Breast epithelium (tissue), 4 donors: ENCODE data around the gene HOXA2. TPM values are rescaled to one million over a fixed set of nuclear protein-coding genes. Genes with fewer than 3 reads are reported as not detected.

ENCODE experiments used
- DNase-seq, 2 donors: peaks; one replicate each; pipeline ENCODE4 v3.0.0-alpha.2; 2019; ENCODE audit warnings: low spot score in 2 of 2
- H3K27ac ChIP-seq, 2 donors: fragments of 200-600 bp; sonication (generic) in 1 of 2; one replicate each; pipeline ENCODE4 v1.5.1; 2016 to 2019; ENCODE audit warnings: mild to moderate bottlenecking in 1 of 2
- H3K27me3 ChIP-seq, 2 donors: fragments of 200-600 bp; sonication (generic) in 1 of 2; one replicate each; pipeline versions ENCODE4 v1.5.1 to v1.6.0; 2017 to 2019; ENCODE audit warnings: control low read depth in 1 of 2, mild to moderate bottlenecking in 1 of 2
- H3K36me3 ChIP-seq: fragments of 200-600 bp; one replicate; pipeline ENCODE4 v1.5.1; 2019
- H3K4me1 ChIP-seq, 2 donors: fragments of 200-600 bp; sonication (generic); one replicate each; pipeline ENCODE4 v1.5.1; 2016 to 2019; ENCODE audit warnings: control low read depth in 1 of 2
- H3K4me3 ChIP-seq, 3 donors: fragments of 200-600 bp; sonication (generic); 1 replicate in 2 of 3; 2 replicates in 1 of 3; pipeline ENCODE4 v1.5.1; 2016 to 2019; ENCODE audit warnings: mild to moderate bottlenecking in 3 of 3, moderate library complexity in 2 of 3
- H3K9me3 ChIP-seq, 2 donors: fragments of 200-600 bp; sonication (generic) in 1 of 2; one replicate each; pipeline ENCODE4 v1.5.1; 2016 to 2019; ENCODE audit warnings: control low read depth in 1 of 2
- POLR2A ChIP-seq: fragments of 450-650 bp; IDR thresholded peaks from one replicate; pipeline ENCODE4 v1.6.1; 2016; ENCODE audit warnings: antibody characterized with exemption, mild to moderate bottlenecking, moderate library complexity
- POLR2AphosphoS5 ChIP-seq, 3 donors: sonication (generic); formaldehyde crosslinking; IDR thresholded peaks; one replicate each; pipeline ENCODE4 v1.6.1; 2017; ENCODE audit warnings: antibody characterized with exemption in 3 of 3
- intact Hi-C: fragments of 100-400 bp; cut with DNase I; formaldehyde crosslinking; loops from one replicate; pipeline ENCODE4 v1.15.1; 2023; ENCODE audit warnings: low total_unique reads
- total RNA-seq, 3 donors: library from RNA; depleted of rRNA; stranded (reverse); fragments of >200 nt; gene quantifications; one replicate each; pipeline ENCODE4 v1.1.0, GENCODE V29; 2016
- TF ChIP-seq, protein P1 (sequence below), 3 donors: fragments of 450-650 bp; IDR thresholded peaks; one replicate each; pipeline ENCODE4 v1.5.1; 2016 to 2017; ENCODE audit warnings: antibody characterized with exemption in 3 of 3, mild to moderate bottlenecking in 3 of 3, moderate library complexity in 3 of 3

Gene HOXA2
- total RNA-seq, 3 donors from 2014 or later, result 0.80 to 5.4 (median 1.3) TPM

DNA sequence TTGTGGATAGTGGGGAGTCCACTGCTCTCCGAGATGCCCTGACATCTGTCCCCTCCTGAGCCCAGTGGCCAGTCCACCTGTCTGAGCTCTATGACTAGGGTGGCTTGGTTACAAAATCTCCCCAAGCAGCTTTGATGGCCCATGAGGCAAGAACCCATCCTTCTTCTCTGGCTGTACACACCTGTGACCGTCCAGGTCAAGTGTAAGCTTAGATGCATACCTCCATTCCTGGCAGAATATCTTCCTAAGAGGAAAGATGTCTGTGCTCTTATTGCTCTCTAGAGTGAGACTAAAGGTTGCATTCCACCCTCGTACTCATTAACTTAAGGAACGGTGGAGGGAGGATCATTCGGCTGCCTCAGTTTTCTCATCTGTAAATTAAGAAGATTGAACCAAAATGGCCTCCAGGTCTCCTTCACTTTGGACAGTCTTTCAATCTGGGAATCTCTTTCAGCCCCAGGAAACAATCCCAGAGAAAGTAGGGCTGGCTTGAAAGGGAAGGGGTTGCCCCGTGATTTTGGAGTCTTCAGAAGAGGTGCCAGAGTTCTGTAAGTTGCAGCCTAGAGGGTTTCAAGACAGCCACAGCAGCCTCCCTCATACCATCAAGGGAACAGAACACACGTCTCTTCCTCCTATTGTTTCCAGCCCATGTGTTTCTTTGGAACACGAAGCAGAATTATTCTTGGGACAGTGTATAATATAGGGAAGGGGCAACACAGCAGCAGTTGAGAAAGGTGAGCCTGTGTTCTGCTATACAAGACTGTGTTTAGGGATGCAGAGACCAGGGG is 22.6 kb upstream of the HOXA2 start:
- H3K27ac ChIP-seq, result peak overlapping the region; percentile 95 to 98
- peaks cover 0 to 7% of the 10 kb centered on the region in 2 donors for H3K4me1 ChIP-seq
- H3K9me3 ChIP-seq, result no peaks in the 10 kb centered on the region
- H3K36me3 ChIP-seq, result no peaks in the 10 kb centered on the region
- peak overlapping the region in 1 of 3 donors; percentile 45 for H3K4me3 ChIP-seq
- DNase-seq, result peak in 1 of 2 donors; percentile 13
- no peak for TF ChIP-seq POLR2AphosphoS5 (IDR thresholded peaks at IDR 0.05)
- no peak for TF ChIP-seq POLR2A
- TF ChIP-seq, protein P1, sequence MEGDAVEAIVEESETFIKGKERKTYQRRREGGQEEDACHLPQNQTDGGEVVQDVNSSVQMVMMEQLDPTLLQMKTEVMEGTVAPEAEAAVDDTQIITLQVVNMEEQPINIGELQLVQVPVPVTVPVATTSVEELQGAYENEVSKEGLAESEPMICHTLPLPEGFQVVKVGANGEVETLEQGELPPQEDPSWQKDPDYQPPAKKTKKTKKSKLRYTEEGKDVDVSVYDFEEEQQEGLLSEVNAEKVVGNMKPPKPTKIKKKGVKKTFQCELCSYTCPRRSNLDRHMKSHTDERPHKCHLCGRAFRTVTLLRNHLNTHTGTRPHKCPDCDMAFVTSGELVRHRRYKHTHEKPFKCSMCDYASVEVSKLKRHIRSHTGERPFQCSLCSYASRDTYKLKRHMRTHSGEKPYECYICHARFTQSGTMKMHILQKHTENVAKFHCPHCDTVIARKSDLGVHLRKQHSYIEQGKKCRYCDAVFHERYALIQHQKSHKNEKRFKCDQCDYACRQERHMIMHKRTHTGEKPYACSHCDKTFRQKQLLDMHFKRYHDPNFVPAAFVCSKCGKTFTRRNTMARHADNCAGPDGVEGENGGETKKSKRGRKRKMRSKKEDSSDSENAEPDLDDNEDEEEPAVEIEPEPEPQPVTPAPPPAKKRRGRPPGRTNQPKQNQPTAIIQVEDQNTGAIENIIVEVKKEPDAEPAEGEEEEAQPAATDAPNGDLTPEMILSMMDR (IDR thresholded peaks at IDR 0.05), result no peak
- intact Hi-C loops, result no loop called here
- no peaks in the 10 kb centered on the region for H3K27me3 ChIP-seq

DNA sequence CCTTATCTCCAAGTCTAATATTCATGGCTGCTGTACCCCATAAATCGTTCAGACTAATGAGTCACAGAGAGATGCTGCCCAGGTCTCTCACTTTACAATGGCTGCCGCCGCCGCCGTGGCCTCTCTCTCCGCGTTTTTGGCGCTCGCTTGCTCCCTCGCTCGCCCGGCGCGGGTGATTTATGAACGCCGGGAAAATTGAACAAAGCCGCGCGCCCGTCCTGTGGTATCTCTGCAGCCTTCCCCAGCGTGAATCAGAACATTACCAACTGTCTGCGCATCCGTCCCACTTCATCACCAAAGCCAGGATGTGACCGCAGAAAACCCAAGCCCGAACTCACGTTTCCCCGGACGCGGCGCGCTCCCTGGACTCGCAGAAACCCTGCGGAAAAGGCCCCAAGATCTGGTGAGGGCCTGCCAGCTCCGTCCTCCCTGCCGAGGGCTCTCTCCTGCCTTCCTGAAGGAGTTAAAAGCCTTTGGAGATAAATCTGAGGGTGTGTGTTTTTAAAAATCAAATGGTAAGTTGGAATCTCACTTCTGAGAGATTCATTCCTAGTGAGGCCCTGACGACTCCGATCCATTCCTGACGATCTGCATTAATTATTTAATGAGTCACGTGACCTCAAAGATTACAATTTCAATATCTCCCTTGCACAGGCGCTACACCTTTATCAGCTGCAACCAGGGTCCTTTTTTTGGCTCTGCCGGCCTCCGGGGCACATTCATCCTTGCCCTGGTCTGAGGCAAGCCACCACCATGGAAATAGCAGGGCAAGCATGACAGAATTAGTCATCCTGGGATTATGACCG is 21.8 kb upstream of the HOXA2 start:
- DNase-seq, result peak in 1 of 2 donors; percentile 20
- Histone ChIP-seq H3K27ac (peak overlapping the region; percentile 95 to 98), H3K4me1 (peaks cover 0 to 7% of the 10 kb centered on the region in 2 donors), H3K4me3 (peak overlapping the region in 2 of 3 donors; percentile 45 to 64), H3K27me3 (no peaks in the 10 kb centered on the region), H3K9me3 (no peaks in the 10 kb centered on the region), H3K36me3 (no peaks in the 10 kb centered on the region)
- intact Hi-C loops, result no loop called here
- TF ChIP-seq, protein P1 (IDR thresholded peaks at IDR 0.05), result no peak
- TF ChIP-seq POLR2A (no peak), POLR2AphosphoS5 (IDR thresholded peaks at IDR 0.05) (no peak)

DNA sequence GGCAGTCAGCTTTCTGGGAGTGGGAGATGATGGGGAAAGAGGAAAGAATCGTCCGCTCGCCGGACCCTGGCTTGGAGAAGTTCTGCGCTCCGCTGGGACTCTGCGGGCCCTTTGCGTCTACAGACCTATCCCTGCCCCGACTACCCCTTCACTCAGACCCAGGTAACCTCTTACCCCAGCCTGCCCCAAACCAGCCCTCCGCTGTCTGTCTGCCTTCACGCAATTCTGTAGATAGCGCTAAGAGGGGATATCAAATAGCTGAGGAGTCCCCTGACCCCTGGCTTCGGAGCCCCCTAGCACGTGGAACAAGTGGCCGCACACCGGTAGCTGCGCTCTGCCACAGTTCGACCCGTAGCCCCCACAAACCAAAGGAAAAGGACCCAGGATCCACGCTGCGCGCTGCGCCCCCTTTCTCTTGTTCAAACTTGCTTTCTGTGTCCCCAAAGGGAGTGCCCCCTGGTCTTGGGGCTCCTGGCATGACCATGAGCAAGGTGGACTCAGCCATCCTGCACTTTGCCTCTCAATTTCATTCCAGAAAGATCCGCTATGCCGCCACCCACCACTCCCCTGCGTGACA is 21.1 kb upstream of the HOXA2 start:
- no peaks in the 10 kb centered on the region for H3K27me3 ChIP-seq
- DNase-seq, result peak in 1 of 2 donors; percentile 12
- peak overlapping the region; percentile 95 to 98 for H3K27ac ChIP-seq
- TF ChIP-seq POLR2AphosphoS5 (IDR thresholded peaks at IDR 0.05) (no peak), POLR2A (no peak)
- TF ChIP-seq, protein P1 (IDR thresholded peaks at IDR 0.05), result no peak
- H3K36me3 ChIP-seq, result no peaks in the 10 kb centered on the region
- H3K9me3 ChIP-seq, result no peaks in the 10 kb centered on the region
- peaks cover 0 to 7% of the 10 kb centered on the region in 2 donors for H3K4me1 ChIP-seq
- intact Hi-C loops, result no loop called here
- H3K4me3 ChIP-seq, result peak overlapping the region in 2 of 3 donors; percentile 45 to 64

DNA sequence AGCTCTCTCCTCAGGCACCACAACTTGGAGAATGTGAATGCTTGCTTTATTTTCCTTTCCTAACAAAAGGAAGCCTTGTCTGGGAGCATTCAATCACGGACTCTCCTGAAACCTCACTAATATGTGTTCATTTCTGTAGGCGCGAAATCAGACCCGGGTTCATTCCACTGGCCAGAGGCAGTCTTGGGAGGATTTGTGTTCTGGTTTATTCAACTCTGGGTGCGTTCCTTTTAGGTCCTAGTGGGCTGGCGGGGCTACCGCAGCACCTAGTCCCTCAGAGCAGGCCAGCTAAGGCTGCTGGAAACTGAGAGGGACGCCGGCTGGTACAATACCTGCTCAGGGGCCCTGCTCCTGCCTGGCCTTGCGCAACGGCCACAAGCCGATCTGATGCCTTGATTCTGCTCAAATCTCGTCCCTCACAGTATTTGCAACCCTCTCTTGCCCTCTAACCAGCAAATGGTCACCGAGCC is 20.6 kb upstream of the HOXA2 start:
- DNase-seq, result peak in 1 of 2 donors; percentile 56
- Histone ChIP-seq H3K27ac (peak overlapping the region; percentile 95 to 98), H3K36me3 (no peaks in the 10 kb centered on the region), H3K27me3 (no peaks in the 10 kb centered on the region), H3K9me3 (no peaks in the 10 kb centered on the region), H3K4me3 (peak overlapping the region in 2 of 3 donors; percentile 45 to 64), H3K4me1 (peaks cover 0 to 7% of the 10 kb centered on the region in 2 donors)
- TF ChIP-seq POLR2A (no peak), POLR2AphosphoS5 (IDR thresholded peaks at IDR 0.05) (no peak)
- TF ChIP-seq, protein P1 (IDR thresholded peaks at IDR 0.05), result no peak
- intact Hi-C loops, result no loop called here
